ENCODE measurements around the gene ASCC3.
"Not testable (repeated sequence)": the region's sequence is repeated elsewhere in the genome, so short reads cannot be mapped to it uniquely, and the experiment has no call there.

The ASCC3 gene

GRCh38 chr6:100881707-100882040 is 545 bp upstream of the ASCC3 start:
- no peak for DNase-seq

GRCh38 chr6:100880149-100880852 is 828 bp downstream of the ASCC3 start:
- no peak for DNase-seq

- DNase-seq: no peak
These were observed 1.8 kb downstream of the ASCC3 start for GRCh38 chr6:100879317-100879716.

GRCh38 chr6:100877851-100878250 is 3.3 kb downstream of the ASCC3 start:
- DNase-seq: no peak

GRCh38 chr6:100876251-100876650 is 4.9 kb downstream of the ASCC3 start:
- no peak for DNase-seq

- no peak for DNase-seq
These were observed 15.6 kb downstream of the ASCC3 start for GRCh38 chr6:100865525-100865924.

GRCh38 chr6:100862063-100862462 is 19.1 kb downstream of the ASCC3 start:
- DNase-seq: no peak

GRCh38 chr6:100856146-100856545 is 25.0 kb downstream of the ASCC3 start:
- no peak for DNase-seq

- no peak for DNase-seq
These were observed 29.3 kb downstream of the ASCC3 start for GRCh38 chr6:100851819-100852218.

- DNase-seq: no peak
These were observed 31.0 kb downstream of the ASCC3 start for GRCh38 chr6:100850174-100850573.

GRCh38 chr6:100846276-100846675 is 34.9 kb downstream of the ASCC3 start:
- no peak for DNase-seq

- no peak for DNase-seq
These were observed 35.5 kb downstream of the ASCC3 start for GRCh38 chr6:100845676-100846075.

- DNase-seq: no peak
These were observed 41.7 kb downstream of the ASCC3 start for GRCh38 chr6:100839419-100839818.

- DNase-seq: no peak
These were observed 43.1 kb downstream of the ASCC3 start for GRCh38 chr6:100838011-100838410.

GRCh38 chr6:100833972-100834574 is 47.1 kb downstream of the ASCC3 start:
- DNase-seq: no peak

- not testable (repeated sequence) for DNase-seq
These were observed 52.0 kb downstream of the ASCC3 start for GRCh38 chr6:100829077-100829595.

GRCh38 chr6:100823041-100823440 is 58.1 kb downstream of the ASCC3 start:
- DNase-seq: no peak

- no peak for DNase-seq
These were observed 63.1 kb downstream of the ASCC3 start for GRCh38 chr6:100818066-100818465.

- DNase-seq: no peak
These were observed 71.1 kb downstream of the ASCC3 start for GRCh38 chr6:100810015-100810414.

- no peak for DNase-seq
These were observed 71.8 kb downstream of the ASCC3 start for GRCh38 chr6:100809346-100809745.

- DNase-seq: no peak
These were observed 72.4 kb downstream of the ASCC3 start for GRCh38 chr6:100808638-100809275.

- no peak for DNase-seq
These were observed 74.8 kb downstream of the ASCC3 start for GRCh38 chr6:100806296-100806695.

GRCh38 chr6:100803264-100804045 is 77.7 kb downstream of the ASCC3 start:
- DNase-seq: no peak

Measured in activated naive CD4-positive, alpha-beta T cell treated with Interleukin-2 at 50 U/mL for 16 hours (primary cell).